Endothelial cell of umbilical vein (primary cell): ENCODE measurements around the gene LFNG. TPM values are rescaled to one million over a fixed set of nuclear protein-coding genes. Genes with fewer than 3 reads are reported as not detected.

Experiments
- BruUV-seq: library from RNA; stranded (reverse); fragments of 400-500 nt; replicated peaks from 2 replicates; lab custom pipeline; 2021; lab: Mats Ljungman, UMichigan
- CTCF ChIA-PET: fragments of 300-600, 350-600 bp; sonication (Branson Sonifier 250); formaldehyde crosslinking; loops from one replicate; lab custom pipeline; 2021; ENCODE audit warnings: antibody characterized with exemption, inconsistent platforms; lab: Charles Lee
- POLR2A ChIA-PET: fragments of 300-600, 350-600 bp; sonication (Branson Sonifier 250); formaldehyde crosslinking; loops from one replicate; lab custom pipeline; 2021; ENCODE audit warnings: antibody characterized with exemption, inconsistent platforms; lab: Charles Lee
- DNase-seq: peaks from one replicate; pipeline ENCODE4 v3.0.0-alpha.2; 2011; ENCODE audit warnings: low read depth, low spot score
- FAIRE-seq: peaks from 2 replicates; lab custom pipeline; 2011; peaks lifted over from hg19 to GRCh38; lab: Jason Lieb, UNC
- H2AFZ ChIP-seq: 2 replicates; pipeline ENCODE4 v1.6.0; 2012; ENCODE audit warnings: low read depth, low read length, control low read depth, inconsistent platforms
- H3K27ac ChIP-seq: 2 replicates; pipeline ENCODE4 v1.5.1; 2011; ENCODE audit warnings: low read depth, mild to moderate bottlenecking, control low read depth, low read length, moderate library complexity; ENCODE audit not compliant: insufficient read depth
- H3K27me3 ChIP-seq, 2 experiments: 2 replicates each; pipeline versions ENCODE4 v1.6.0 to v1.6.1; 2011; ENCODE audit warnings: low read length in 2 of 2, mixed read lengths in 1 of 2; ENCODE audit not compliant: control insufficient read depth in 2 of 2, insufficient read depth in 2 of 2
- H3K36me3 ChIP-seq, 2 experiments: 2 replicates in 1 of 2; 3 replicates in 1 of 2; pipeline ENCODE4 v1.5.1; 2011; ENCODE audit warnings: low read length in 2 of 2, mild to moderate bottlenecking in 1 of 2, moderate library complexity in 1 of 2; ENCODE audit not compliant: control insufficient read depth in 2 of 2, insufficient read depth in 2 of 2; ENCODE audit errors: extremely low read depth in 1 of 2
- H3K4me1 ChIP-seq: 3 replicates; pipeline ENCODE4 v1.5.1; 2011; ENCODE audit warnings: mild to moderate bottlenecking, low read length; ENCODE audit not compliant: control insufficient read depth, insufficient read depth; ENCODE audit errors: extremely low read depth
- H3K4me2 ChIP-seq: 2 replicates; pipeline ENCODE4 v1.6.1; 2011; ENCODE audit warnings: low read length, control low read depth, mixed read lengths; ENCODE audit not compliant: insufficient read depth
- H3K4me3 ChIP-seq, 3 experiments: fragments of 200-600 bp in 1 of 3; sonication (generic), shearing (Covaris generic) in 1 of 3; replicated peaks in 1 of 3; 2 replicates each; pipeline ENCODE4 v1.5.1; 2011 to 2016; ENCODE audit warnings: control low read depth in 3 of 3, low read length in 3 of 3, mild to moderate bottlenecking in 2 of 3, inconsistent platforms in 1 of 3, low read depth in 1 of 3, moderate library complexity in 1 of 3; ENCODE audit not compliant: insufficient read depth in 1 of 3
- H3K79me2 ChIP-seq: 2 replicates; pipeline ENCODE4 v1.6.0; 2012; ENCODE audit warnings: low read length, inconsistent platforms; ENCODE audit not compliant: control insufficient read depth, insufficient read depth
- H3K9ac ChIP-seq: replicated peaks from 2 replicates; pipeline ENCODE3; 2011; ENCODE audit warnings: low read length, control low read depth; ENCODE audit not compliant: insufficient read depth; ENCODE audit errors: extremely low read depth
- H3K9me1 ChIP-seq: replicated peaks from 3 replicates; pipeline ENCODE4 v1.6.0; 2011; ENCODE audit warnings: mild to moderate bottlenecking, low read length; ENCODE audit not compliant: control insufficient read depth, insufficient read depth; ENCODE audit errors: extremely low read depth
- H3K9me3 ChIP-seq: replicated peaks from 2 replicates; pipeline ENCODE4 v1.5.1; 2012; ENCODE audit warnings: low read length, inconsistent platforms; ENCODE audit not compliant: control insufficient read depth, insufficient read depth
- H4K20me1 ChIP-seq: replicated peaks from 2 replicates; pipeline ENCODE3; 2011; ENCODE audit warnings: mild to moderate bottlenecking, low read length; ENCODE audit not compliant: control insufficient read depth, insufficient read depth; ENCODE audit errors: extremely low read depth
- FOS ChIP-seq: IDR thresholded peaks from 2 replicates; pipeline ENCODE4 v1.6.1; 2011; ENCODE audit warnings: mild to moderate bottlenecking, low read length, moderate library complexity, borderline replicate concordance; ENCODE audit not compliant: insufficient read depth
- MAX ChIP-seq: IDR thresholded peaks from 2 replicates; pipeline ENCODE4 v1.6.1; 2011; ENCODE audit not compliant: insufficient read depth, insufficient read length
- POLR2AphosphoS5 ChIP-seq: IDR thresholded peaks from 2 replicates; pipeline ENCODE4 v1.6.1; 2012; ENCODE audit warnings: low read depth, mild to moderate bottlenecking, control low read depth, low read length, moderate library complexity; ENCODE audit not compliant: insufficient read depth
- dilution Hi-C: fragments of 300-500 bp; cut with MboI; formaldehyde crosslinking; loops from one replicate; pipeline ENCODE4 v1.15.0; 2019; ENCODE audit warnings: low sequenced_read_pairs; ENCODE audit not compliant: extremely low pct_ligation_motif_present
- intact Hi-C: fragments of 100-400 bp; cut with micrococcal nuclease; formaldehyde crosslinking; loops from one replicate; pipeline ENCODE4 v1.10.0; 2022
- polyA plus RNA-seq, 4 experiments: library from polyadenylated mRNA; depleted of rRNA in 3 of 4; stranded (reverse) in 3 of 4; unstranded in 1 of 4; fragments of >200 nt; gene quantifications; 2 replicates each; pipeline versions ENCODE4 v1.2.1 to v1.2.3, GENCODE V29; 2011 to 2012; ENCODE audit warnings: missing spikeins in 1 of 4
- total RNA-seq: library from RNA; stranded (reverse); gene quantifications from 2 replicates; pipeline ENCODE4 v1.2.3, GENCODE V29; 2021

LFNG gene
- total and polyA plus RNA-seq, 2 donors (not counting 3 experiments of a cell fraction or from before 2014, with no cell fraction given), result 12.6 to 13.1 TPM

GRCh38 chr7:2529161-2530070, 9.8 kb downstream of the LFNG start:
- BruUV-seq, result no TSS peak
- Histone ChIP-seq H3K79me2 (no peaks in the 10 kb centered on the region), H3K9me3 (no peaks in the 10 kb centered on the region), H2AFZ (peak overlapping the region; percentile 5), H3K4me2 (no peak overlapping the region), H4K20me1 (no peaks in the 10 kb centered on the region), H3K4me1 (peaks cover 32% of the 10 kb centered on the region), H3K4me3 (no peak overlapping the region), H3K27me3 (no peaks in the 10 kb centered on the region), H3K36me3 (no peaks in the 10 kb centered on the region), H3K27ac (peak overlapping the region; percentile 18), H3K9ac (peak overlapping the region; percentile 36), H3K9me1 (no peaks in the 10 kb centered on the region)
- TF ChIP-seq FOS, result peak; percentile 64
- TF ChIP-seq POLR2AphosphoS5, result peak; percentile 61
- TF ChIP-seq MAX, result no peak
- intact Hi-C loops (loop anchor here (1.0 to 10.0 kb wide), 3 partner anchors 8 to 125 kb away; partner anchors contain the start of genes BRAT1 and CHST12), dilution Hi-C loops (no loop called here)
- ChIA-PET CTCF (interaction anchor here (0.6 to 0.7 kb wide), 2 partner anchors 102 to 255 kb away, joined by 3 read pairs; no protein-coding TSS in a partner anchor), POLR2A (interaction anchor here (0.6 kb wide), 1 partner anchor 10 kb away, joined by 3 read pairs; no protein-coding TSS in a partner anchor)
- FAIRE-seq (peak; percentile 53), DNase-seq (peak; percentile 44)
